CD4-positive, alpha-beta T cell treated with Interleukin-4 for 4 hours (primary cell): ENCODE results near the gene KIAA0753.

ENCODE experiments used
- DNase-seq: peaks from one replicate; pipeline ENCODE4 v3.0.0-alpha.2; 2020

Gene KIAA0753

GRCh38 chr17:6545291-6545690, 95.2 kb downstream of the KIAA0753 start:
- DNase-seq: no peak

- no peak for DNase-seq
Observed at GRCh38 chr17:6544011-6544370, 96.5 kb downstream of the KIAA0753 start.

- DNase-seq: no peak
Observed at GRCh38 chr17:6543079-6544010, 97.2 kb downstream of the KIAA0753 start.

- no peak for DNase-seq
Observed at GRCh38 chr17:6542577-6542976, 97.9 kb downstream of the KIAA0753 start.

GRCh38 chr17:6541886-6542285, 98.6 kb downstream of the KIAA0753 start:
- no peak for DNase-seq

GRCh38 chr17:6539871-6540270, 100.6 kb downstream of the KIAA0753 start:
- no peak for DNase-seq

- DNase-seq: no peak
Observed at GRCh38 chr17:6536566-6537065, 103.9 kb downstream of the KIAA0753 start.

- DNase-seq: no peak
Observed at GRCh38 chr17:6536053-6536452, 104.5 kb downstream of the KIAA0753 start.

GRCh38 chr17:6534846-6535514, 105.5 kb downstream of the KIAA0753 start:
- DNase-seq: no peak

GRCh38 chr17:6532441-6532885, 108.0 kb downstream of the KIAA0753 start:
- DNase-seq: no peak

GRCh38 chr17:6531575-6531974, 108.9 kb downstream of the KIAA0753 start:
- no peak for DNase-seq

GRCh38 chr17:6530324-6530920, 110.1 kb downstream of the KIAA0753 start:
- no peak for DNase-seq

DNA sequence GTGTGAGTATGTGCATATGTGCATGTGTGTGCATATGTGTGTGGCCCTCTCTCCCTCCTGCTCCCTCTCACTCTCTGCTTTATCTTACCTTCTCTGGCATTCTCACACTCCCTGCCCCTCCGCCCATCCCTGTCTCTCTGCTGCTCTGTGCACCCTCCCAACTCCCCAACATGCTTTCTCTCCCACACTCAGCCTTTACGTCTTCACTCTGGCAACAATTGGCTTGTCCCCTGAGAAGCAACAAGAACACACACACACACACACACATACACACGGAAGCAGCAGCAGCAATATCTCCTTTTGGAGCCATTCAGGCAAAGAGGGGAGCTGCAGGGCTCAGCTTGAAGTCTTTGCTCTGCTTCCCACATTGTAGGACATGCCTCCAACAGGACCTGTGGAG, 112.0 kb downstream of the KIAA0753 start:
- DNase-seq: no peak
